ENCODE results near the gene ITGAX.
"Not testable (repeated sequence)": the region's sequence is repeated elsewhere in the genome, so short reads cannot be mapped to it uniquely, and the experiment has no call there.

ITGAX gene

DNA sequence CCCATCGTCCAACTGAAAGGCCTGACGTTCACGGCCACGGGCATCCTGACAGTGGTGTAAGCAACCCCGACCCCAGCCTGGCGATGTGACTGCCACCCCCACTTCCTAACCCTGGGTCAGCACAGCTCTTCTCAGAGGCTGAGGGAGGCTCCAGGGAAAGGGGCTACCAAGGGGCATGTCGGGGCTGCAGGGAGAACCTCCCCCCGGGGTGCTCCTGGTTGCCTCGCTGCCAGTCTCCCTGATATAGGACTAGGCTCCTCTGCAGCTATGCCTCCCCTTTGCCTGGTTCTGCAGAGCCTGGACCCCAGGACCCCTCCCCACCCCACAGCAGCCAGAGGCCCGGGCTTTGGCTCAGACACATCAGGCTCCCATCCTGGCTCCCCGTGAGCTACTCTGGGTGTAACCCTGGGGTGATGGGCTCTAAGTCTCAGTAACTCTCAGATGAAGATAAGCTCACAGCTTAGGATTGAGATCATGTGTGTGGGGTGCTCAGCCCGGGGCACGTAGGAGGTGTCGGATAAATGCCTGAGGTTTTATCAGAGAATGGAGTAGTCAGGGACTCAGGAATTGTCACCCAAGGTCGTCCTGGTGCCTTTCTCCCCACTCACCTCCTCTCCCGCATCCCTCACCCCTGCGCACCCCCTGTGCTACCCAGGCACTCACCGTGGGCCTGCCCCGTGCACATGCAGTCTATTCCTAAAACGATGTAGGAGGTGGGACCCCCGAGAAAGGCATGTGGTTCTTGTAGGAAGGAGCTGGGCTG, 48.8 kb downstream of the ITGAX start:
- no peak overlapping the region for H3K4me3 Mint-ChIP-seq
- H3K36me3 Mint-ChIP-seq (ENCODE audit: low read depth): no peaks in the 10 kb centered on the region
- H3K4me1 Mint-ChIP-seq (ENCODE audit: low read depth): peaks cover 19% of the 10 kb centered on the region
- no peak overlapping the region for H3K27ac Mint-ChIP-seq
- peaks cover 4% of the 10 kb centered on the region for H3K9me3 Mint-ChIP-seq
- H3K27me3 Mint-ChIP-seq: no peaks in the 10 kb centered on the region

DNA sequence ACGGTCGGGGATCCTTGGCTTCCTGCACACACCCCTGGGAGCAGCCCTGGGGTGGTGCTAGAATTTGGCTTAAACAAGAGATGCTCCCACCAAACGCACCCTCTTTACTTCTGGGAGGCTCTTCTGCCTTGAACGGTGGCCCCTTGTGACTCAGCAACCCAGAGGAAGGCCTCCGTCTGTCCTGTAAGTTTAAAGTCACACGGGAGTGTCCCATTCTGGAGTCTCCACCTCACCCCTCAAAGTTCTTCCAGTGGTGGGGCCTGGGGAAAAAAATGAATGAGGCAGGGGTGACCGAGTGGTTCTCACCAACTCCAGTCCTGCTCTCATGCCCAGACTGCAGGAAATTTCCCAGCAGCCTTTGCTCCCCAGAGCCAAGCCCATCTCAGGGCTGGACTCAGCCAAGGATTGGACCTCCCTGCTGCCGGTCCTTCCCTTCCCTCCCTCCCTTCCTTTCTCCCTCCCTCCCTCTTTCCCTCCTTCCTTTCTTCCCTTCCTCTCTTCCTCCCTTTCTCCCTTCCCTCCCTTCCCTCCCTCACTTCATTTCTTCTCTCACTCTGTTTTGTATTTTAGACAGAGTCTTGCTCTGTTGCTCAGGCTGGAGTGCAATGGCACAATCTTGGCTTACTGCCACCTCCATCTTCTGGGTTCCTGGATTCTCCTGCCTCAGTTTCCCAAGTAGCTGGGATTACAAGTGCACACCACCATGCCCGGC, 49.5 kb downstream of the ITGAX start:
- H3K4me1 Mint-ChIP-seq (ENCODE audit: low read depth): peaks cover 15% of the 10 kb centered on the region
- no peak overlapping the region for H3K4me3 Mint-ChIP-seq
- no peak overlapping the region for H3K27ac Mint-ChIP-seq
- H3K27me3 Mint-ChIP-seq: no peaks in the 10 kb centered on the region
- no peaks in the 10 kb centered on the region for H3K36me3 Mint-ChIP-seq (ENCODE audit: low read depth)
- peaks cover 4% of the 10 kb centered on the region for H3K9me3 Mint-ChIP-seq

DNA sequence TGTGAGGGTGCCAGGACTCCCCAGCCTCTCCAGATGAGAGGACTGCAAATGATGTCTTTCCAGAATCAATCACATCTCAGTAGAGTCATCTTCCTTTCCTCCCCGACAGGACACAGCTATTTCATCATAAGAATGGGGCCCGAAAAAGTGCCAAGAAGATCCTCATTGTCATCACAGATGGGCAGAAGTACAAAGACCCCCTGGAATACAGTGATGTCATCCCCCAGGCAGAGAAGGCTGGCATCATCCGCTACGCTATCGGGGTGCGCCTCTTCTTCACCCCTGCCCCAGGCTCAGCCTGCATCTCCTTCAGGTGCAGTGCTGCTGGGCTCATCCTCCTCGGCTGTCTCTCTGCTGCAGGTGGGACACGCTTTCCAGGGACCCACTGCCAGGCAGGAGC, 52.4 kb downstream of the ITGAX start:
- Mint-ChIP-seq H3K4me1 (ENCODE audit: low read depth) (peaks cover 7% of the 10 kb centered on the region), H3K27me3 (no peaks in the 10 kb centered on the region), H3K4me3 (no peak overlapping the region), H3K36me3 (ENCODE audit: low read depth) (no peaks in the 10 kb centered on the region), H3K27ac (no peak overlapping the region), H3K9me3 (no peaks in the 10 kb centered on the region)

DNA sequence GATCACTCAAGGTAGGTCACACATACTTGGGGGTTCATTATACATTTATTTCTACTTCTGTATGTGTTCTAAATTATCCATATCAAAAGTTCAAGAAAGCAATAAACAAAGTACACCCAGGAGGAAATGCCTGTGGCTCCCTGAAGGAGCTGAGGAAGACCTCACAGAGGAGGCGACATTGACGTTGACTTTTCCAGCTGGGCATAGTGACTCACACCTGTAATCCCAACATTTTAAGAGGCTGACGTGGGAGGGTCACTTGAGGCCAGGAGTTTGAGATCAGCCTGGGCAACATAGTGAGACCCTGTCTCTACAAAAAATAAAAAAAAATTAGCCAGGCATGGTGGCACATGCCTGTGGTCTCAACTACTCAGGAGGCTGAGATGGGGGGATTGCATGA, 54.5 kb downstream of the ITGAX start:
- H3K27me3 Mint-ChIP-seq: no peaks in the 10 kb centered on the region
- no peaks in the 10 kb centered on the region for H3K4me1 Mint-ChIP-seq (ENCODE audit: low read depth)
- H3K9me3 Mint-ChIP-seq: no peaks in the 10 kb centered on the region
- no peak overlapping the region for H3K4me3 Mint-ChIP-seq
- H3K36me3 Mint-ChIP-seq (ENCODE audit: low read depth): no peaks in the 10 kb centered on the region
- H3K27ac Mint-ChIP-seq: no peak overlapping the region

DNA sequence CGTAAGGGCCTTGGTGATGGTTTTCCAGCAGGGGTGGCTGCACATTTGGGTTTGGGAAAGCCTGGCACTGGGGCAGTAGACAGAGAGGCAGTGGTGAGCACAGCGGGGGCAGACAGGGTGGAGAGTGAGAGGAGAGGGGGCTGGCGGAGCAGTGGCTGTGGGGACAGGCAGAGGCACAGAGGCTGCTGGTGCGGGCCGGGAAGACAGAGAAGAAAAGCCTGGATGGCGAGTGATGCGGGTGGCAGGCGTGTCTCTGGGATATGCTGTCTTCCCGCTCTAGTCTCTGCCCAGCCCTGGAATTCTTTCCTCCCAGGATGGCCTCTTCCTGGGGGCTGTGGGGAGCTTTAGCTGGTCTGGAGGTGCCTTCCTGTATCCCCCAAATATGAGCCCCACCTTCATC, 55.1 kb downstream of the ITGAX start:
- H3K4me1 Mint-ChIP-seq (ENCODE audit: low read depth): peaks cover 3% of the 10 kb centered on the region
- no peak overlapping the region for H3K27ac Mint-ChIP-seq
- no peak overlapping the region for H3K4me3 Mint-ChIP-seq
- no peaks in the 10 kb centered on the region for H3K36me3 Mint-ChIP-seq (ENCODE audit: low read depth)
- H3K9me3 Mint-ChIP-seq: no peaks in the 10 kb centered on the region
- peaks cover 1% of the 10 kb centered on the region for H3K27me3 Mint-ChIP-seq

DNA sequence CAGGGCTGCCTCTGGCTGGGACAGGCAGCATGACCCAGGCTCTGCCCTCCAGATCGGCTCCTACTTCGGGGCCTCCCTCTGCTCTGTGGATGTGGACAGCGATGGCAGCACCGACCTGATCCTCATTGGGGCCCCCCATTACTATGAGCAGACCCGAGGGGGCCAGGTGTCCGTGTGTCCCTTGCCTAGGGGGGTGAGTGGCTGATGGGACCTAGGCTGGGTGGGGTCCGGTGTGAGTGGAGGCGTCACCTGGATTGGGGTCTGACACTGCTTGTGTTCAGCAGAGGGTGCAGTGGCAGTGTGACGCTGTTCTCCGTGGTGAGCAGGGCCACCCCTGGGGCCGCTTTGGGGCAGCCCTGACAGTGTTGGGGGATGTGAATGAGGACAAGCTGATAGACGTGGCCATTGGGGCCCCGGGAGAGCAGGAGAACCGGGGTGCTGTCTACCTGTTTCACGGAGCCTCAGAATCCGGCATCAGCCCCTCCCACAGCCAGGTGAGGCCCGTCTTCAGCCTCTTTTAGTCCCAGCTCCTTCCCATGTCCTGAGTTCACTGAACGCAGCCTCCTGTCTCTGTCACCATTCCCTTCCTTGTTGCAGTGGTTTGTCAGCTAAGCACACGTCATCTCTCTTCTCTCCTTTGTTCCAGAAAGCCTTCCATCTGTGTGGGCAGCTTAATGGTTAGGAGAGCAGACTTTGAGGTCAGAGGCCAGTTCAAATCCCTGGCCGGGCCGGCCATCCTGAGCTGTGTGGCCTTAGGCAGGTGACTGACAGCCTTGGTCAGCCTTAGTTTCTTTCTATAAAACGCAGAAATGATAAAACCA, 56.3 kb downstream of the ITGAX start:
- peaks cover 8% of the 10 kb centered on the region for H3K27me3 Mint-ChIP-seq
- no peaks in the 10 kb centered on the region for H3K36me3 Mint-ChIP-seq (ENCODE audit: low read depth)
- no peaks in the 10 kb centered on the region for H3K9me3 Mint-ChIP-seq
- H3K4me3 Mint-ChIP-seq: no peak overlapping the region
- peaks cover 11% of the 10 kb centered on the region for H3K4me1 Mint-ChIP-seq (ENCODE audit: low read depth)
- no peak overlapping the region for H3K27ac Mint-ChIP-seq

DNA sequence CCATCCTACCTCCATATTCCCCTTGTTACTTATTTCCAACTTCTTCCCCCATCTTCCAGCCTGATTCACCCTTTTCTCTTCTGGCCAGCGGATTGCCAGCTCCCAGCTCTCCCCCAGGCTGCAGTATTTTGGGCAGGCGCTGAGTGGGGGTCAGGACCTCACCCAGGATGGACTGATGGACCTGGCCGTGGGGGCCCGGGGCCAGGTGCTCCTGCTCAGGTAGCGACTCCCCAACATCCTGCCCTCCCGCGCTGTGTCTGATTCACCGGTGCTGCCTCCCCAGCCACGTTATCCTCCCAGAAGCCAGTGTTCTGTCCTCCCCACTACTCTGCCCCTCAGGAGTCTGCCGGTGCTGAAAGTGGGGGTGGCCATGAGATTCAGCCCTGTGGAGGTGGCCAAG, 57.8 kb downstream of the ITGAX start:
- H3K9me3 Mint-ChIP-seq: no peaks in the 10 kb centered on the region
- no peaks in the 10 kb centered on the region for H3K36me3 Mint-ChIP-seq (ENCODE audit: low read depth)
- no peak overlapping the region for H3K4me3 Mint-ChIP-seq
- peaks cover 11% of the 10 kb centered on the region for H3K4me1 Mint-ChIP-seq (ENCODE audit: low read depth)
- peaks cover 11% of the 10 kb centered on the region for H3K27me3 Mint-ChIP-seq
- no peak overlapping the region for H3K27ac Mint-ChIP-seq

DNA sequence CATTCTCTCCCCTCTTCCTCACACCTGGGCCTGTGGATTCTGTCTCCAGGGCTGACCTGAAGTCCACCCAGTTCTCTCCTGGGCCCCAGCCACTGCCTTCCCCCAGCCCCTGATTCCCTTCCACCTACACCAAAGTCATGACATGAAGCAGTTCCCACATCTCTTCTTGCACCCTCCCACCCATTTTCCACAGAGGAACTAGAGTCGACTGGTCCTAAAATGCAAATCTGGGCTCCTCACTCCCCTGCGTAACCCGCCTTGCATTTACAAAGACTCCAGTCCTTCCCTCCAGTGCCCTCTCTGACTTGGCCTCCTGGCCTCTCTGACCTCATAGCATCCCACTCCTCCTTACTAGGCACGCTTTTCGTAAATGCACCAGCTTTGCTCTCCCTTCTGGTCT, 58.4 kb downstream of the ITGAX start:
- Mint-ChIP-seq H3K27me3 (peaks cover 17% of the 10 kb centered on the region), H3K9me3 (no peaks in the 10 kb centered on the region), H3K27ac (peak overlapping the region; percentile 13), H3K36me3 (ENCODE audit: low read depth) (no peaks in the 10 kb centered on the region), H3K4me3 (no peak overlapping the region), H3K4me1 (ENCODE audit: low read depth) (peaks cover 11% of the 10 kb centered on the region)

DNA sequence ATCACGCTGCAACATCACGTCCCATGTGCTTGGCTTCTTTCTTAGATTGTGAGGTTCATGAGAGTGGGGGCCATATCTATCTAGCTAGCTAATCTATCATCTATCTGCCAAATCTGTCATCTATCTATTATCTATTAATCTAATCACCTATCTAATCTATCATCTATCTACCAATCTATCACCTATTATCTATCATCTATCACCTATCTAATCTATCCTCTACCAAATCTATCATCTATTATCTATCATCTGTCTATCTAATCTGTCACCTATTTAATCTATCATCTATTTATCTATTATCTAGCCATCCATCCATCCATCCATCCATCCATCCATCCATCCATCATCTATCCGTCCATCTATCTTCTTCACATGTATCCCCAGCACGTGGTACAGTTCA, 59.0 kb downstream of the ITGAX start:
- Mint-ChIP-seq H3K4me1 (ENCODE audit: low read depth) (peaks cover 11% of the 10 kb centered on the region), H3K36me3 (ENCODE audit: low read depth) (no peaks in the 10 kb centered on the region), H3K4me3 (no peak overlapping the region), H3K27ac (no peak overlapping the region), H3K9me3 (no peaks in the 10 kb centered on the region), H3K27me3 (peaks cover 17% of the 10 kb centered on the region)

DNA sequence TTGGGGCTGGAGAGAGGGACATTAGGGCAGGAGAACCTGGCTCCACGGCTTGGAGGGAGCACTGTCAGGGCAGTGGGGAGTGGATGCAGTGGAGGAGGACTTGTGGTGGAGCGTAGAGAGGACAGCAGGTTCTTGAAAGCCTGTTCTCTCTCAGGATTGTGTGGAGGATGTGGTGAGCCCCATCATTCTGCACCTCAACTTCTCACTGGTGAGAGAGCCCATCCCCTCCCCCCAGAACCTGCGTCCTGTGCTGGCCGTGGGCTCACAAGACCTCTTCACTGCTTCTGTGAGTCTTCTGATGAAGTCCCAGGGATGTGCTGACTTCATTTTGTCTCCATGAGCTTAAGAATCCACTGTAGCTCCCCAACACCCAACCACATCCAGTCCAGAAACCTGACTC, 59.7 kb downstream of the ITGAX start:
- no peak overlapping the region for H3K27ac Mint-ChIP-seq
- H3K4me3 Mint-ChIP-seq: no peak overlapping the region
- peaks cover 17% of the 10 kb centered on the region for H3K27me3 Mint-ChIP-seq
- no peaks in the 10 kb centered on the region for H3K36me3 Mint-ChIP-seq (ENCODE audit: low read depth)
- peaks cover 15% of the 10 kb centered on the region for H3K4me1 Mint-ChIP-seq (ENCODE audit: low read depth)
- H3K9me3 Mint-ChIP-seq: no peaks in the 10 kb centered on the region

DNA sequence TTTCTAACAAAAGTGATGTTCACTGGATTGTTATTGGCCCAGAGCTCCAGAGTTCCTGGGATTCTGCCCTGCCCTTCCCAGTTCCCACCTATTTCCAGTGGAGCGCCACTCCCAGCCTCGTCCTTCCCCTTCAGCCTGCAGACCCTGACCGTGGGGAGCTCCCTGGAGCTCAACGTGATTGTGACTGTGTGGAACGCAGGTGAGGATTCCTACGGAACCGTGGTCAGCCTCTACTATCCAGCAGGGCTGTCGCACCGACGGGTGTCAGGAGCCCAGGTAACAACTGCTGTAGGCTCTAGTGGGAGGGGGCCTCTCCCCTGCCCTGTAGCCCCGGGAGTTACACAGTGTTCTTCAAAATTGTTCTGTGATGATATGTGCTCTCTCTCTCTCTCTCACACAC, 61.4 kb downstream of the ITGAX start:
- Mint-ChIP-seq H3K4me3 (no peak overlapping the region), H3K27me3 (peaks cover 21% of the 10 kb centered on the region), H3K36me3 (ENCODE audit: low read depth) (no peaks in the 10 kb centered on the region), H3K4me1 (ENCODE audit: low read depth) (peaks cover 30% of the 10 kb centered on the region), H3K27ac (no peak overlapping the region), H3K9me3 (no peaks in the 10 kb centered on the region)

DNA sequence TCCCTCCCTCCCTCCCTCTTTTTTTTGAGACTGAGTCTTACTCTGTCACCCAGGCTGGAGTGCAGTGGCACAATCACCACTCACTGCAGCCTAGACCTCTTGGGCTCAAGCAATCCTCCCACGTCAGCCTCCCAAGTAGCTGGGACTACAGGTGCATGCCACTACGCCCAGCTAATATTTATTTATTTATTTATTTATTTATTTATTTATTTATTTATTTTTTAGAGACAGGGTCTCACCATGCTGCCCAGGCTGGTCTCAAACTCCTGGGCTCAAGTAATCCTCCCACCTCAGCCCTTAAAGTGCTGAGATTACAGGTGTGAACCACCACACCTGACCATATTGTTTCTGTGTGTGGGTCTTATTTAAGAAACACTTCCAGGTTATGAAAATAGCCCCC, 62.1 kb downstream of the ITGAX start:
- Mint-ChIP-seq H3K4me1 (ENCODE audit: low read depth) (peaks cover 37% of the 10 kb centered on the region), H3K27me3 (peaks cover 21% of the 10 kb centered on the region)
- not testable (repeated sequence) for H3K9me3 Mint-ChIP-seq

DNA sequence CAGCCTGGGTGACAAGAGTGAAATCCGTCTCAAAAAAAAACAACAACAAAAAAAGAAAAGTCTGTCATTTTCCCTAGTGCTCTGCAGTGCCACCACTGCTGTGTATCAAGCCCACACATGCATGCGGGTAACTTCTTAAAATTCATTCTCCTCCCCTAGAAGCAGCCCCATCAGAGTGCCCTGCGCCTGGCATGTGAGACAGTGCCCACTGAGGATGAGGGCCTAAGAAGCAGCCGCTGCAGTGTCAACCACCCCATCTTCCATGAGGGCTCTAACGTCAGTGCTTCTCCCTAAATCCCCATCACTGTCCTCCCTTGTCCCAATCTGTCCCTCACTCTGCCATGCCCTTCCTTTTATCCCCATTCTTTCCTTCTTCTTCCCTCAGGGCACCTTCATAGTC, 62.9 kb downstream of the ITGAX start:
- Mint-ChIP-seq H3K27ac (no peak overlapping the region), H3K9me3 (no peaks in the 10 kb centered on the region), H3K4me1 (ENCODE audit: low read depth) (peaks cover 45% of the 10 kb centered on the region), H3K36me3 (ENCODE audit: low read depth) (no peaks in the 10 kb centered on the region), H3K27me3 (peaks cover 25% of the 10 kb centered on the region), H3K4me3 (no peak overlapping the region)

More for the DNA sequence above, 62.1 kb downstream of the ITGAX start:
- H3K27ac Mint-ChIP-seq; H3K36me3 Mint-ChIP-seq (ENCODE audit: low read depth); H3K4me3 Mint-ChIP-seq: not testable (repeated sequence)

DNA sequence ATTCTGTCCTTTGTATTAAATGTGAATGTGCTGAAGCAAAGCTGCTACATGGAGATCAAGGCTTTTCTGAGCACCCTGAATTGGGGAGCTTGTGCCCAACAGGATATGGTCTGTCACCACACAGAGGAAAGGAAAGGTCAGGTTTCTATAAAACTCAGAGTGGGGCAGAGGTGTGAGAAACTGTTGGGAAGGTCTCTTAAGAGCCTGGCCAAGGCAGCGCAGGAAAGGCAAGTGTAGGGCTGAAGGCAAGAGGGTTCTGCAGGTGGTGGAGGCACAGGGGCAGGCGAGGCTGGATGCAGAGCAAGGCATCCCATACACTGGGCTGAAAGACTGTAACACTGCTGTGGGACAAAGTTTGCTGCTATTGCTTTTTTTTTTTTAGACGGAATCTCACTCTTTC, 65.1 kb downstream of the ITGAX start:
- peaks cover 29% of the 10 kb centered on the region for H3K27me3 Mint-ChIP-seq
- H3K4me3 Mint-ChIP-seq: peak overlapping the region; percentile 5
- H3K4me1 Mint-ChIP-seq (ENCODE audit: low read depth): peaks cover 50% of the 10 kb centered on the region
- no peak overlapping the region for H3K27ac Mint-ChIP-seq
- no peaks in the 10 kb centered on the region for H3K36me3 Mint-ChIP-seq (ENCODE audit: low read depth)
- no peaks in the 10 kb centered on the region for H3K9me3 Mint-ChIP-seq

DNA sequence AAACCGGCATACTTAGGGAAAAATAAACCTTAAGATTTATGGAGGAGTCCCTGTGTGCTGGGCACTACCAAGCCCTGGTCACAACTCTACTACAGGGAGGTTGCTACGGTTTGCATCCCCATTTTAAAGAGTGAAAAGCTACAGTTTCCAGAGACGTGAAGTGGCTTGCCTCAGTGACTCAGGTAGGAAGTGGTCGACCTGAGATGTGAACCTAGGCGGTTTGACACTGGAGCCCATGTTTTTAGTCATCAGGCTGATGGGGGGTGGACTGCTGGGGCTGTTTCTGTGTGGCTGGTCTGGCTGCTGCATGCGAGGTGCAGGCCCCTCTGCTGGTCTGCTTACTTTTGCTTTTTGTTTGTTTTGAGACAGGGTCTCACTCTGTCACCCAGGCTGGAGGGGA, 66.6 kb downstream of the ITGAX start:
- peaks cover 41% of the 10 kb centered on the region for H3K4me1 Mint-ChIP-seq (ENCODE audit: low read depth)
- no peak overlapping the region for H3K4me3 Mint-ChIP-seq
- no peaks in the 10 kb centered on the region for H3K36me3 Mint-ChIP-seq (ENCODE audit: low read depth)
- peaks cover 31% of the 10 kb centered on the region for H3K27me3 Mint-ChIP-seq
- H3K9me3 Mint-ChIP-seq: no peaks in the 10 kb centered on the region
- peak overlapping the region; percentile 65 for H3K27ac Mint-ChIP-seq

Data from stimulated activated naive CD8-positive, alpha-beta T cell treated with anti-CD3 and anti-CD28 coated beads, Interleukin-15, Interleukin-2, amounts not matched to agents 100 ng/mL and 50 ng/mL, for 24 hours (primary cell).